GM18520 (cell line): ENCODE data around the gene BCAS4.

ENCODE experiments used
- ATAC-seq: cut with Tn5 transposase; IDR thresholded peaks from one replicate; pipeline ENCODE4 v1.9.1; 2021; ENCODE audit not compliant: unreplicated experiment

The BCAS4 gene

GRCh38 chr20:50820515-50821256 lies 25.8 kb downstream of the BCAS4 start:
- no peak for ATAC-seq

GRCh38 chr20:50821257-50821921 lies 26.5 kb downstream of the BCAS4 start:
- no peak for ATAC-seq

- no peak for ATAC-seq
Measured at GRCh38 chr20:50821994-50822393, 27.1 kb downstream of the BCAS4 start.

- no peak for ATAC-seq
Measured at GRCh38 chr20:50823319-50823718, 28.5 kb downstream of the BCAS4 start.

- ATAC-seq: no peak
Measured at GRCh38 chr20:50824137-50824536, 29.3 kb downstream of the BCAS4 start.

GRCh38 chr20:50826121-50826520 lies 31.3 kb downstream of the BCAS4 start:
- ATAC-seq: no peak

GRCh38 chr20:50828363-50829136 lies 33.7 kb downstream of the BCAS4 start:
- ATAC-seq: no peak

GRCh38 chr20:50831622-50832021 lies 36.8 kb downstream of the BCAS4 start:
- no peak for ATAC-seq

GRCh38 chr20:50834599-50835005 lies 39.7 kb downstream of the BCAS4 start:
- no peak for ATAC-seq

GRCh38 chr20:50837532-50838321 lies 42.9 kb downstream of the BCAS4 start:
- no peak for ATAC-seq

- no peak for ATAC-seq
Measured at GRCh38 chr20:50838322-50838625, 43.4 kb downstream of the BCAS4 start.

- no peak for ATAC-seq
Measured at GRCh38 chr20:50838707-50839385, 44.0 kb downstream of the BCAS4 start.

GRCh38 chr20:50842821-50843220 lies 48.0 kb downstream of the BCAS4 start:
- ATAC-seq: no peak

- no peak for ATAC-seq
Measured at GRCh38 chr20:50843331-50844276, 48.7 kb downstream of the BCAS4 start.

- ATAC-seq: peak; percentile 90
Measured at GRCh38 chr20:50844430-50845100, 49.7 kb downstream of the BCAS4 start.

GRCh38 chr20:50845566-50846215 lies 50.8 kb downstream of the BCAS4 start:
- ATAC-seq: no peak

- no peak for ATAC-seq
Measured at GRCh38 chr20:50848341-50848808, 53.5 kb downstream of the BCAS4 start.
